CD4-positive, alpha-beta T cell (primary cell): Measurements from ENCODE around the gene DNLZ. TPM values are rescaled to one million over a fixed set of nuclear protein-coding genes. Genes with fewer than 3 reads are reported as not detected.

Source experiments
- ATAC-seq: fragments of 200-7000 bp; cut with Tn5 transposase; one replicate; pipeline ENCODE4 v1.10.0; 2022; ENCODE audit warnings: mild to moderate bottlenecking; ENCODE audit not compliant: poor library complexity
- CTCF ChIA-PET: fragments of 350-600 bp; sonication (Branson Sonifier 250); formaldehyde crosslinking; loops from one replicate; lab custom pipeline; 2021; ENCODE audit warnings: antibody characterized with exemption, inconsistent platforms; lab: Charles Lee
- POLR2A ChIA-PET: fragments of 350-600 bp; sonication (Branson Sonifier 250); formaldehyde crosslinking; loops from one replicate; lab custom pipeline; 2021; ENCODE audit warnings: antibody characterized with exemption, inconsistent platforms; lab: Charles Lee
- DNase-seq, 14 experiments: peaks; one replicate each; pipeline ENCODE4 v3.0.0-alpha.2; 2013 to 2020; ENCODE audit warnings: mixed read lengths in 2 of 14
- H3K27ac ChIP-seq, 2 donors: one replicate each; pipeline versions ENCODE4 v1.5.1 to v1.7.0; 2013; ENCODE audit warnings: low read length in 2 of 2, low read depth in 1 of 2, mild to moderate bottlenecking in 1 of 2
- H3K27me3 ChIP-seq, 2 experiments: 1 replicate in 1 of 2; 2 replicates in 1 of 2; pipeline versions ENCODE4 v1.6.1 to v1.7.0; 2013; ENCODE audit warnings: low read length in 2 of 2, control low read depth in 1 of 2, mild to moderate bottlenecking in 1 of 2, moderate library complexity in 1 of 2; ENCODE audit not compliant: insufficient read depth in 2 of 2, control insufficient read depth in 1 of 2
- H3K36me3 ChIP-seq: one replicate; pipeline ENCODE4 v1.6.1; 2013; ENCODE audit warnings: low read length, control low read depth; ENCODE audit not compliant: insufficient read depth
- H3K4me1 ChIP-seq: one replicate; pipeline ENCODE4 v1.6.1; 2013; ENCODE audit warnings: low read length, control low read depth; ENCODE audit not compliant: insufficient read depth
- H3K4me3 ChIP-seq: one replicate; pipeline ENCODE4 v1.5.1; 2013; ENCODE audit warnings: mild to moderate bottlenecking, low read length, moderate library complexity
- H3K9me3 ChIP-seq, 2 experiments: 1 replicate in 1 of 2; 2 replicates in 1 of 2; pipeline versions ENCODE4 v1.6.1 to v1.7.0; 2013; ENCODE audit warnings: low read length in 2 of 2, mild to moderate bottlenecking in 2 of 2, control low read depth in 1 of 2, moderate library complexity in 1 of 2; ENCODE audit not compliant: control insufficient read depth in 1 of 2, insufficient read depth in 1 of 2
- H3K27ac Mint-ChIP-seq: one replicate; pipeline ENCODE4 v1.8.0; 2020; ENCODE audit warnings: mixed read lengths
- H3K27me3 Mint-ChIP-seq: one replicate; pipeline ENCODE4 v1.8.0; 2021; ENCODE audit warnings: mixed read lengths
- H3K36me3 Mint-ChIP-seq: one replicate; pipeline ENCODE4 v1.8.0; 2021; ENCODE audit warnings: low read depth, mixed read lengths
- H3K4me1 Mint-ChIP-seq: one replicate; pipeline ENCODE4 v1.8.0; 2021; ENCODE audit warnings: low read depth, mixed read lengths
- H3K4me3 Mint-ChIP-seq: one replicate; pipeline ENCODE4 v1.8.0; 2020; ENCODE audit warnings: mild to moderate bottlenecking, mixed read lengths
- H3K9me3 Mint-ChIP-seq: one replicate; pipeline ENCODE4 v1.8.0; 2020; ENCODE audit warnings: mixed read lengths
- intact Hi-C, 2 experiments: fragments of 100-400 bp; cut with DNase I in 1 of 2; cut with micrococcal nuclease in 1 of 2; formaldehyde crosslinking; loops; one replicate each; pipeline versions ENCODE4 v1.15.1 to v1.9.0; 2023 to 2025; cut with DNase I, micrococcal nuclease
- total RNA-seq, 174 experiments: library from RNA in 2 of 174; stranded (reverse) in 2 of 174; gene quantifications; one replicate each; pipeline ENCODE4 v1.2.3 and lab custom pipeline; 2021 to 2026
- TF ChIP-seq, protein P1 (sequence below): fragments of 200-600 bp; IDR thresholded peaks from one replicate; pipeline ENCODE4 v1.8.0; 2022; ENCODE audit warnings: antibody characterized with exemption, mild to moderate bottlenecking

Gene DNLZ
- total RNA-seq, 2 experiments from 2014 or later = 15.4 to 17.0 TPM

GRCh38 chr9:136372561-136373299 lies 9.2 kb upstream of the DNLZ start:
- no peaks in the 10 kb centered on the region for H3K36me3 ChIP-seq
- H3K4me1 Mint-ChIP-seq = no peaks in the 10 kb centered on the region
- no peak overlapping the region for H3K27ac ChIP-seq
- TF ChIP-seq, protein P1, sequence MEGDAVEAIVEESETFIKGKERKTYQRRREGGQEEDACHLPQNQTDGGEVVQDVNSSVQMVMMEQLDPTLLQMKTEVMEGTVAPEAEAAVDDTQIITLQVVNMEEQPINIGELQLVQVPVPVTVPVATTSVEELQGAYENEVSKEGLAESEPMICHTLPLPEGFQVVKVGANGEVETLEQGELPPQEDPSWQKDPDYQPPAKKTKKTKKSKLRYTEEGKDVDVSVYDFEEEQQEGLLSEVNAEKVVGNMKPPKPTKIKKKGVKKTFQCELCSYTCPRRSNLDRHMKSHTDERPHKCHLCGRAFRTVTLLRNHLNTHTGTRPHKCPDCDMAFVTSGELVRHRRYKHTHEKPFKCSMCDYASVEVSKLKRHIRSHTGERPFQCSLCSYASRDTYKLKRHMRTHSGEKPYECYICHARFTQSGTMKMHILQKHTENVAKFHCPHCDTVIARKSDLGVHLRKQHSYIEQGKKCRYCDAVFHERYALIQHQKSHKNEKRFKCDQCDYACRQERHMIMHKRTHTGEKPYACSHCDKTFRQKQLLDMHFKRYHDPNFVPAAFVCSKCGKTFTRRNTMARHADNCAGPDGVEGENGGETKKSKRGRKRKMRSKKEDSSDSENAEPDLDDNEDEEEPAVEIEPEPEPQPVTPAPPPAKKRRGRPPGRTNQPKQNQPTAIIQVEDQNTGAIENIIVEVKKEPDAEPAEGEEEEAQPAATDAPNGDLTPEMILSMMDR = no peak
- H3K9me3 Mint-ChIP-seq = no peaks in the 10 kb centered on the region
- H3K4me1 ChIP-seq = peaks cover 4% of the 10 kb centered on the region
- intact Hi-C loops = no loop called here
- no peaks in the 10 kb centered on the region for H3K9me3 ChIP-seq
- ChIA-PET CTCF (no interaction called here), POLR2A (no interaction called here)
- H3K36me3 Mint-ChIP-seq = no peaks in the 10 kb centered on the region
- peaks cover 4 to 7% of the 10 kb centered on the region in 2 experiments for H3K27me3 ChIP-seq
- ATAC-seq = no peak
- H3K4me3 Mint-ChIP-seq = no peak overlapping the region
- H3K27ac Mint-ChIP-seq = no peak overlapping the region
- H3K27me3 Mint-ChIP-seq = no peaks in the 10 kb centered on the region
- peak overlapping the region; percentile 37 for H3K4me3 ChIP-seq
- DNase-seq = peak in 2 of 14 experiments; percentile 52 to 55

GRCh38 chr9:136372006-136372405 lies 8.5 kb upstream of the DNLZ start:
- no peak overlapping the region for H3K4me3 Mint-ChIP-seq
- no peaks in the 10 kb centered on the region for H3K4me1 Mint-ChIP-seq
- Histone ChIP-seq H3K36me3 (no peaks in the 10 kb centered on the region), H3K27ac (no peak overlapping the region), H3K4me3 (no peak overlapping the region), H3K4me1 (peaks cover 4% of the 10 kb centered on the region), H3K27me3 (peaks cover 4 to 7% of the 10 kb centered on the region in 2 experiments), H3K9me3 (no peaks in the 10 kb centered on the region)
- H3K27ac Mint-ChIP-seq = no peak overlapping the region
- no peaks in the 10 kb centered on the region for H3K9me3 Mint-ChIP-seq
- H3K27me3 Mint-ChIP-seq = no peaks in the 10 kb centered on the region
- no peaks in the 10 kb centered on the region for H3K36me3 Mint-ChIP-seq
- TF ChIP-seq, protein P1 = no peak
- DNase-seq (no peak), ATAC-seq (no peak)
- intact Hi-C loops = no loop called here
- ChIA-PET CTCF (no interaction called here), POLR2A (no interaction called here)

DNA sequence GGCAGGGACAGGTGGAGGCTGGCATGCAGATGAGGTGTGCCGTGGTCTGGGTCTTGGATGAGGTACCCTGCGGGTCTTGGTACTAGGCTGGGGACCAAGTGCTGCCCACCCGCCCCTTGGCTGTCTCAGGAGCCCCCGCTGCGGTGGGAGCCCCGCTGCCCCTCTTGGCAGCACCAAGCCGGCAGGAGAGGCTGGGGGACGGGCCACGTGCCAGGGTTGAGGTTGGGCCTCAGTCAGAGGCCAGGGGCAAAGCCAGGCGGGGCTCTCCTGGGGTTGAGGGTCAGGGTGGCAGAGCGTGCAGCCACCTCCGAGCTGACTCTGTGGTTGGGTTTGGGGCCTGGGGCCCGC lies 8.0 kb upstream of the DNLZ start:
- H3K27me3 ChIP-seq = peaks cover 4 to 7% of the 10 kb centered on the region in 2 experiments
- H3K9me3 ChIP-seq = no peaks in the 10 kb centered on the region
- H3K27me3 Mint-ChIP-seq = no peaks in the 10 kb centered on the region
- no peak overlapping the region for H3K27ac ChIP-seq
- intact Hi-C loops = no loop called here
- CTCF ChIA-PET = no interaction called here
- no peaks in the 10 kb centered on the region for H3K36me3 ChIP-seq
- POLR2A ChIA-PET = no interaction called here
- H3K4me3 ChIP-seq = no peak overlapping the region
- H3K36me3 Mint-ChIP-seq = no peaks in the 10 kb centered on the region
- no peaks in the 10 kb centered on the region for H3K4me1 Mint-ChIP-seq
- DNase-seq = no peak
- TF ChIP-seq, protein P1 = no peak
- peaks cover 4% of the 10 kb centered on the region for H3K4me1 ChIP-seq
- no peak for ATAC-seq
- no peak overlapping the region for H3K4me3 Mint-ChIP-seq
- H3K9me3 Mint-ChIP-seq = no peaks in the 10 kb centered on the region
- no peak overlapping the region for H3K27ac Mint-ChIP-seq
